Panc1 (cell line): Measurements from ENCODE around the gene POLD1.

Experiments used
- CTCF ChIP-seq: fragments of 450-650 bp; IDR thresholded peaks from 2 replicates; pipeline ENCODE4 v1.5.1; 2017; ENCODE audit warnings: mild to moderate bottlenecking
- POLR2AphosphoS5 ChIP-seq: IDR thresholded peaks from 2 replicates; pipeline ENCODE4 v1.6.1; 2012; ENCODE audit warnings: mild to moderate bottlenecking, low read depth, low read length, moderate library complexity
- SIN3A ChIP-seq: IDR thresholded peaks from 2 replicates; pipeline ENCODE4 v1.6.1; 2012; ENCODE audit warnings: low read depth, mild to moderate bottlenecking, low read length, moderate library complexity, borderline replicate concordance; ENCODE audit not compliant: insufficient read depth

GRCh38 chr19:50380137-50380536 is 4.0 kb upstream of the POLD1 start:
- TF ChIP-seq CTCF = no peak
- TF ChIP-seq POLR2AphosphoS5 = no peak
- no peak for TF ChIP-seq SIN3A
